ENCODE measurements around the gene KANSL1.
A peak's percentile ranks its signal among the peaks of the same experiment; 100 is the strongest.

Gene KANSL1

GRCh38 chr17:46047398-46047797 lies 145.8 kb downstream of the KANSL1 start:
- DNase-seq = no peak
- Histone ChIP-seq H3K27ac (ENCODE audit: insufficient read depth, low read length, poor library complexity, severe bottlenecking) (no peak overlapping the region), H3K27me3 (replicated peaks; ENCODE audit: control insufficient read depth, insufficient read depth, low read length, poor library complexity, severe bottlenecking) (no peaks in the 10 kb centered on the region), H3K4me1 (ENCODE audit: control insufficient read depth, insufficient read depth, low read length, poor library complexity, severe bottlenecking) (no peaks in the 10 kb centered on the region), H3K9me3 (ENCODE audit: control insufficient read depth, low read length) (no peaks in the 10 kb centered on the region), H3K4me3 (ENCODE audit: insufficient read depth, low read depth, low read length, poor library complexity, severe bottlenecking) (no peak overlapping the region), H3K36me3 (ENCODE audit: control insufficient read depth, insufficient read depth, low read length) (peaks cover 69% of the 10 kb centered on the region)

- Histone ChIP-seq H3K4me3 (ENCODE audit: insufficient read depth, low read depth, low read length, poor library complexity, severe bottlenecking) (no peak overlapping the region), H3K36me3 (ENCODE audit: control insufficient read depth, insufficient read depth, low read length) (peaks cover 69% of the 10 kb centered on the region), H3K27ac (ENCODE audit: insufficient read depth, low read length, poor library complexity, severe bottlenecking) (no peak overlapping the region), H3K9me3 (ENCODE audit: control insufficient read depth, low read length) (no peaks in the 10 kb centered on the region), H3K4me1 (ENCODE audit: control insufficient read depth, insufficient read depth, low read length, poor library complexity, severe bottlenecking) (no peaks in the 10 kb centered on the region), H3K27me3 (replicated peaks; ENCODE audit: control insufficient read depth, insufficient read depth, low read length, poor library complexity, severe bottlenecking) (no peaks in the 10 kb centered on the region)
- no peak for DNase-seq
Observed at GRCh38 chr17:46046957-46047356, 146.3 kb downstream of the KANSL1 start.

GRCh38 chr17:46045639-46046038 lies 147.6 kb downstream of the KANSL1 start:
- no peaks in the 10 kb centered on the region for H3K9me3 ChIP-seq (ENCODE audit: control insufficient read depth, low read length)
- H3K4me3 ChIP-seq (ENCODE audit: insufficient read depth, low read depth, low read length, poor library complexity, severe bottlenecking) = no peak overlapping the region
- H3K27me3 ChIP-seq (replicated peaks; ENCODE audit: control insufficient read depth, insufficient read depth, low read length, poor library complexity, severe bottlenecking) = no peaks in the 10 kb centered on the region
- H3K4me1 ChIP-seq (ENCODE audit: control insufficient read depth, insufficient read depth, low read length, poor library complexity, severe bottlenecking) = no peaks in the 10 kb centered on the region
- no peak overlapping the region for H3K27ac ChIP-seq (ENCODE audit: insufficient read depth, low read length, poor library complexity, severe bottlenecking)
- H3K36me3 ChIP-seq (ENCODE audit: control insufficient read depth, insufficient read depth, low read length) = peaks cover 58% of the 10 kb centered on the region
- DNase-seq = no peak

- Histone ChIP-seq H3K9me3 (ENCODE audit: control insufficient read depth, low read length) (no peaks in the 10 kb centered on the region), H3K4me1 (ENCODE audit: control insufficient read depth, insufficient read depth, low read length, poor library complexity, severe bottlenecking) (no peaks in the 10 kb centered on the region), H3K27me3 (replicated peaks; ENCODE audit: control insufficient read depth, insufficient read depth, low read length, poor library complexity, severe bottlenecking) (no peaks in the 10 kb centered on the region), H3K27ac (ENCODE audit: insufficient read depth, low read length, poor library complexity, severe bottlenecking) (no peak overlapping the region), H3K36me3 (ENCODE audit: control insufficient read depth, insufficient read depth, low read length) (peaks cover 58% of the 10 kb centered on the region), H3K4me3 (ENCODE audit: insufficient read depth, low read depth, low read length, poor library complexity, severe bottlenecking) (no peak overlapping the region)
- DNase-seq = no peak
Observed at GRCh38 chr17:46044989-46045388, 148.2 kb downstream of the KANSL1 start.

DNA sequence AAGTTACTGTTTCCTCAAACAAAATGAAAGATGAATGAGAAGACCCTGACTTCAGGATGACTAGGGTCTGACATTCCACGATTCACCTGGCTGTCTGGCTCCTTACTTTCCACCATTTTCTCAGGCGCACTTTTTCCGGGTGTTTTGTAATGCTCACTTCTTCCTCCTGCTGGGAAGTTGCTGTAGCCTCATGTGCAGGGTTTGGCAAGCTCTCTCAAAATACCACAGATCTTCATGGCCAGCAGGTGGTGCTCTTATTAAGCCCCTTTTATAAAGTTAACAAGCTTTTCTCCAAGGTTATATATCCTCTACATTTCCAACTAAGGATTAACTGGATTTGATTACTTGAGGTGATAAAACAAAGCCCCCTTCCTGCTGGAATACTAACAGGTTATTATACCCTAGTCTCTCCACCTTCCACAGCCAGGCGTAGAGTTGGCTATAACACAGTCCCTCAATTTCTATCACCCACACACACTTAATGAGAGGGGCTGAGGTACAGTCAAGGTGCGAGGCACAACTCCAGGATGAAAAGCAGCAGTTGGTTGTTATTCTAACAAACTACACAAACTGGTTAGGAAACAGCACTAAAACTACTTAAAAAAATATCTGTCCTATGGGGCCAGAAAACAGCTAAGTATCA lies 148.8 kb downstream of the KANSL1 start:
- Histone ChIP-seq H3K27me3 (replicated peaks; ENCODE audit: control insufficient read depth, insufficient read depth, low read length, poor library complexity, severe bottlenecking) (no peaks in the 10 kb centered on the region), H3K27ac (ENCODE audit: insufficient read depth, low read length, poor library complexity, severe bottlenecking) (no peak overlapping the region), H3K4me3 (ENCODE audit: insufficient read depth, low read depth, low read length, poor library complexity, severe bottlenecking) (no peak overlapping the region), H3K9me3 (ENCODE audit: control insufficient read depth, low read length) (no peaks in the 10 kb centered on the region), H3K36me3 (ENCODE audit: control insufficient read depth, insufficient read depth, low read length) (peaks cover 56% of the 10 kb centered on the region), H3K4me1 (ENCODE audit: control insufficient read depth, insufficient read depth, low read length, poor library complexity, severe bottlenecking) (no peaks in the 10 kb centered on the region)
- DNase-seq = peak in 1 of 3 donors; percentile 32

DNA sequence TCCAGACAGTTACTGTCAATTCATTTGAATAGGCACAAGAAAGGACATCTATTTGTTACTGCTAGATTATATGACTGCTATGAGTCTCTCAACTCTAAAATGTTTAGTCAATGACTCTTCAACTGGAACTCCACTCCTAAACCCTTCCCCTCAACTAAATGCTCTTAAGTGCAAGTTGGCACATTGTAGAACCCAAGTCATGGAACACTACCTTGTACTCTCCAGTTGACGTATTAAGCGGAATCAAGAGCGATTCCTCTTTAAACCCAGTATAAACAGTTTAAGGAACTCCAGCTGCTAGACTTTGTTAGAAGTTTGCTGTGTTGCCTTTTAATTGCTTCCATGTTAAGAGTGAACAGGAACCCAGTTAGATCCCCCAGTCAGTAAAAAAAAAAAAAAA lies 149.6 kb downstream of the KANSL1 start:
- DNase-seq = no peak
- no peaks in the 10 kb centered on the region for H3K4me1 ChIP-seq (ENCODE audit: control insufficient read depth, insufficient read depth, low read length, poor library complexity, severe bottlenecking)
- no peaks in the 10 kb centered on the region for H3K9me3 ChIP-seq (ENCODE audit: control insufficient read depth, low read length)
- no peak overlapping the region for H3K4me3 ChIP-seq (ENCODE audit: insufficient read depth, low read depth, low read length, poor library complexity, severe bottlenecking)
- H3K27me3 ChIP-seq (replicated peaks; ENCODE audit: control insufficient read depth, insufficient read depth, low read length, poor library complexity, severe bottlenecking) = no peaks in the 10 kb centered on the region
- no peak overlapping the region for H3K27ac ChIP-seq (ENCODE audit: insufficient read depth, low read length, poor library complexity, severe bottlenecking)
- H3K36me3 ChIP-seq (ENCODE audit: control insufficient read depth, insufficient read depth, low read length) = peaks cover 57% of the 10 kb centered on the region

DNA sequence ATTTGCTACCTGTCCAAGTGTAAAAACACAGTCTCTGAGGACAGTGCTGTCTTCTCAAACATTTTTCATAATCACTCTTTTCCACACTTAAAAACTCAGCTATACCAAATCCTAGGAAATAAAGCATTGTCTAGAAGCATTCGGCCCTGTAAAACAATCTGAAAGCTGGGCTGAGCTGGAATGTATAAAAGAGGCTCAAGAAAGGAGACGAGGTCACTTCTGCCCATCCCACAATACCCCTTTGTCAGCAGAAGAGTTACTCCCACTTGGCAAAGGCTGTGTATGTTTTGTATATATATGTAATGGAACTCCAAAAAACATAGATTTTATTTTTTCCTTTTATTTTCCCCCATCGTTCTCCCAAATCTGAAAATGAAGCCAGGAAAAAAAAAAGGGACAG lies 150.3 kb downstream of the KANSL1 start:
- Histone ChIP-seq H3K27ac (ENCODE audit: insufficient read depth, low read length, poor library complexity, severe bottlenecking) (no peak overlapping the region), H3K36me3 (ENCODE audit: control insufficient read depth, insufficient read depth, low read length) (peaks cover 60% of the 10 kb centered on the region), H3K9me3 (ENCODE audit: control insufficient read depth, low read length) (no peaks in the 10 kb centered on the region), H3K4me3 (ENCODE audit: insufficient read depth, low read depth, low read length, poor library complexity, severe bottlenecking) (no peak overlapping the region), H3K27me3 (replicated peaks; ENCODE audit: control insufficient read depth, insufficient read depth, low read length, poor library complexity, severe bottlenecking) (no peaks in the 10 kb centered on the region), H3K4me1 (ENCODE audit: control insufficient read depth, insufficient read depth, low read length, poor library complexity, severe bottlenecking) (no peaks in the 10 kb centered on the region)
- no peak for DNase-seq

DNA sequence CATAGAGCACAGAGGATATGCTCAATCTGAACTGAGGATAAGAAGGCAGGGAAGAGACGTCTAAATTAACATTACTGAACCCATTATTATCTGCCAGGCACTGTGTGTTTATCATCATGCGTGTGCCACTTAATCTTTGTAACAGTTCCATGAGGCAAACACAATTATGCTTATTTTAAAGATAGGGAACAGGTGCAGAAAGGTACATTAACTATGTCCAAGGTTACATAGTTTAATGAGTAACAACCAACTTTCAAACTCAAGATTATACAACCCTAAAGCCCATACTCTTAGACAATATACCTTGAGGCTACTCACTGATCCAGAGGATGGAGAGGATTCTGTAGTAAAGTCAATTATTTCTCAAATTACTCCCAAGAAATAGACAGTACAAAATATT lies 151.0 kb downstream of the KANSL1 start:
- no peak for DNase-seq
- no peak overlapping the region for H3K27ac ChIP-seq (ENCODE audit: insufficient read depth, low read length, poor library complexity, severe bottlenecking)
- H3K4me1 ChIP-seq (ENCODE audit: control insufficient read depth, insufficient read depth, low read length, poor library complexity, severe bottlenecking) = no peaks in the 10 kb centered on the region
- H3K4me3 ChIP-seq (ENCODE audit: insufficient read depth, low read depth, low read length, poor library complexity, severe bottlenecking) = no peak overlapping the region
- peaks cover 60% of the 10 kb centered on the region for H3K36me3 ChIP-seq (ENCODE audit: control insufficient read depth, insufficient read depth, low read length)
- H3K9me3 ChIP-seq (ENCODE audit: control insufficient read depth, low read length) = no peaks in the 10 kb centered on the region
- no peaks in the 10 kb centered on the region for H3K27me3 ChIP-seq (replicated peaks; ENCODE audit: control insufficient read depth, insufficient read depth, low read length, poor library complexity, severe bottlenecking)

- no peak for DNase-seq
- Histone ChIP-seq H3K4me3 (ENCODE audit: insufficient read depth, low read depth, low read length, poor library complexity, severe bottlenecking) (no peak overlapping the region), H3K4me1 (ENCODE audit: control insufficient read depth, insufficient read depth, low read length, poor library complexity, severe bottlenecking) (no peaks in the 10 kb centered on the region), H3K27me3 (replicated peaks; ENCODE audit: control insufficient read depth, insufficient read depth, low read length, poor library complexity, severe bottlenecking) (no peaks in the 10 kb centered on the region), H3K27ac (ENCODE audit: insufficient read depth, low read length, poor library complexity, severe bottlenecking) (no peak overlapping the region), H3K36me3 (ENCODE audit: control insufficient read depth, insufficient read depth, low read length) (peaks cover 67% of the 10 kb centered on the region), H3K9me3 (ENCODE audit: control insufficient read depth, low read length) (no peaks in the 10 kb centered on the region)
Observed at GRCh38 chr17:46039592-46040186, 153.5 kb downstream of the KANSL1 start.

- no peak for DNase-seq
Observed at GRCh38 chr17:46038937-46039336, 154.3 kb downstream of the KANSL1 start.

More at GRCh38 chr17:46038937-46039336, 154.3 kb downstream of the KANSL1 start:
- Histone ChIP-seq H3K4me3 (ENCODE audit: insufficient read depth, low read depth, low read length, poor library complexity, severe bottlenecking) (no peak overlapping the region), H3K36me3 (ENCODE audit: control insufficient read depth, insufficient read depth, low read length) (peaks cover 75% of the 10 kb centered on the region), H3K27me3 (replicated peaks; ENCODE audit: control insufficient read depth, insufficient read depth, low read length, poor library complexity, severe bottlenecking) (no peaks in the 10 kb centered on the region), H3K4me1 (ENCODE audit: control insufficient read depth, insufficient read depth, low read length, poor library complexity, severe bottlenecking) (no peaks in the 10 kb centered on the region), H3K27ac (ENCODE audit: insufficient read depth, low read length, poor library complexity, severe bottlenecking) (no peak overlapping the region), H3K9me3 (ENCODE audit: control insufficient read depth, low read length) (no peaks in the 10 kb centered on the region)

All from effector memory CD4-positive, alpha-beta T cell (primary cell).